ENCODE results near the gene SNTN. TPM values are rescaled to one million over a fixed set of nuclear protein-coding genes. Genes with fewer than 3 reads are reported as not detected.

The SNTN gene
- total and polyA plus RNA-seq, 2 of the 13 experiments (the other 11 are each of a cell fraction or from before 2014, with no cell fraction given): not detected

DNA sequence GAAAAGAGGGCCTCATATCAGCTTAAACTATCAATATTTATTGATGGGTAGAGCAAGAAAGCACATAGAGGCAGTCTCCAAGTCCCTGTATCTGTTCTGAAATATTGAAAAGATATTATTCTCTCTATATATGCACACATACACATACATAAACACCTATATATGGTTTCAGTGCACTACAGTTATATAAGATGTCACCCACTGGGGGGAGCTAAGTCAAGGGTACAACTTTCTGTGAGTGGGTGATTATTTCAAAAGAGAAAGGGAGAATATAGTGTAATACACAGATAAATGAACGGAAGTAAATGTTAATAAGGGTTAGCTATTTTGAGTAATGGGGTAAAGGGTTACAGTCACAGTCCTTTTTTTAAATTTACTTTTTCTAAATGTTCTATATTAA, 8.8 kb downstream of the SNTN start (continued):
- TF ChIP-seq RFX5 (IDR thresholded peaks at IDR 0.05; ENCODE audit: low read depth, low read length) (no peak), XRCC5 (optimal IDR thresholded peaks at IDR 0.05; ENCODE audit: low read length) (no peak), ZBTB3 (CRISPR knock-in tag; IDR thresholded peaks at IDR 0.05; ENCODE audit: borderline replicate concordance, low read depth) (no peak), TOE1 (CRISPR knock-in tag; IDR thresholded peaks at IDR 0.05) (no peak), ZNF883 (CRISPR knock-in tag; IDR thresholded peaks at IDR 0.05; ENCODE audit: not compliant biosample characterization) (no peak)
- TF ChIP-seq, protein P1, sequence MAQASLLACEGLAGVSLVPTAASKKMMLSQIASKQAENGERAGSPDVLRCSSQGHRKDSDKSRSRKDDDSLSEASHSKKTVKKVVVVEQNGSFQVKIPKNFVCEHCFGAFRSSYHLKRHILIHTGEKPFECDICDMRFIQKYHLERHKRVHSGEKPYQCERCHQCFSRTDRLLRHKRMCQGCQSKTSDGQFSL (CRISPR knock-in tag; IDR thresholded peaks at IDR 0.05): no peak
- TF ChIP-seq, protein P2, sequence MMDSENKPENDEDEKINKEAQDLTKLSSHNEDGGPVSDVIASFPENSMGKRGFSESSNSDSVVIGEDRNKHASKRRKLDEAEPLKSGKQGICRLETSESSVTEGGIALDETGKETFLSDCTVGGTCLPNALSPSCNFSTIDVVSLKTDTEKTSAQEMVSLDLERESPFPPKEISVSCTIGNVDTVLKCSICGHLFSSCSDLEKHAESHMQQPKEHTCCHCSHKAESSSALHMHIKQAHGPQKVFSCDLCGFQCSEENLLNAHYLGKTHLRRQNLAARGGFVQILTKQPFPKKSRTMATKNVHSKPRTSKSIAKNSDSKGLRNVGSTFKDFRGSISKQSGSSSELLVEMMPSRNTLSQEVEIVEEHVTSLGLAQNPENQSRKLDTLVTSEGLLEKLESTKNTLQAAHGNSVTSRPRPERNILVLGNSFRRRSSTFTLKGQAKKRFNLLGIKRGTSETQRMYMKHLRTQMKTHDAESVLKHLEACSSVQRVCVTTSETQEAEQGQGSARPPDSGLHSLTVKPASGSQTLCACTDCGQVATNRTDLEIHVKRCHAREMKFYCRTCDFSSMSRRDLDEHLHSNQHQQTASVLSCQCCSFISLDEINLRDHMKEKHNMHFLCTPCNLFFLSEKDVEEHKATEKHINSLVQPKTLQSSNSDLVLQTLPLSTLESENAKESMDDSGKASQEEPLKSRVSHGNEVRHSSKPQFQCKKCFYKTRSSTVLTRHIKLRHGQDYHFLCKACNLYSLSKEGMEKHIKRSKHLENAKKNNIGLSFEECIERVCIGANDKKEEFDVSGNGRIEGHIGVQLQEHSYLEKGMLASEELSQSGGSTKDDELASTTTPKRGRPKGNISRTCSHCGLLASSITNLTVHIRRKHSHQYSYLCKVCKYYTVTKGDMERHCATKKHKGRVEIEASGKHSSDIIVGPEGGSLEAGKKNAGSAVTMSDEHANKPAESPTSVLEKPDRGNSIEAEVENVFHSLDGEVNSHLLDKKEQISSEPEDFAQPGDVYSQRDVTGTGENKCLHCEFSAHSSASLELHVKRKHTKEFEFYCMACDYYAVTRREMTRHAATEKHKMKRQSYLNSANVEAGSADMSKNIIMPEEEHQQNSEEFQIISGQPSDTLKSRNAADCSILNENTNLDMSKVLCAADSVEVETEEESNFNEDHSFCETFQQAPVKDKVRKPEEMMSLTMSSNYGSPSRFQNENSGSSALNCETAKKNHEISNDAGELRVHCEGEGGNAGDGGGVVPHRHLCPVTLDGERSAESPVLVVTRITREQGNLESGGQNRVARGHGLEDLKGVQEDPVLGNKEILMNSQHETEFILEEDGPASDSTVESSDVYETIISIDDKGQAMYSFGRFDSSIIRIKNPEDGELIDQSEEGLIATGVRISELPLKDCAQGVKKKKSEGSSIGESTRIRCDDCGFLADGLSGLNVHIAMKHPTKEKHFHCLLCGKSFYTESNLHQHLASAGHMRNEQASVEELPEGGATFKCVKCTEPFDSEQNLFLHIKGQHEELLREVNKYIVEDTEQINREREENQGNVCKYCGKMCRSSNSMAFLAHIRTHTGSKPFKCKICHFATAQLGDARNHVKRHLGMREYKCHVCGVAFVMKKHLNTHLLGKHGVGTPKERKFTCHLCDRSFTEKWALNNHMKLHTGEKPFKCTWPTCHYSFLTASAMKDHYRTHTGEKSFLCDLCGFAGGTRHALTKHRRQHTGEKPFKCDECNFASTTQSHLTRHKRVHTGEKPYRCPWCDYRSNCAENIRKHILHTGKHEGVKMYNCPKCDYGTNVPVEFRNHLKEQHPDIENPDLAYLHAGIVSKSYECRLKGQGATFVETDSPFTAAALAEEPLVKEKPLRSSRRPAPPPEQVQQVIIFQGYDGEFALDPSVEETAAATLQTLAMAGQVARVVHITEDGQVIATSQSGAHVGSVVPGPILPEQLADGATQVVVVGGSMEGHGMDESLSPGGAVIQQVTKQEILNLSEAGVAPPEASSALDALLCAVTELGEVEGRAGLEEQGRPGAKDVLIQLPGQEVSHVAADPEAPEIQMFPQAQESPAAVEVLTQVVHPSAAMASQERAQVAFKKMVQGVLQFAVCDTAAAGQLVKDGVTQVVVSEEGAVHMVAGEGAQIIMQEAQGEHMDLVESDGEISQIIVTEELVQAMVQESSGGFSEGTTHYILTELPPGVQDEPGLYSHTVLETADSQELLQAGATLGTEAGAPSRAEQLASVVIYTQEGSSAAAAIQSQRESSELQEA (CRISPR knock-in tag; IDR thresholded peaks at IDR 0.05; ENCODE audit: not compliant biosample characterization): no peak

Data from HepG2 (cell line).